HepG2 (cell line): ENCODE results near the gene HYAL1. TPM values are rescaled to one million over a fixed set of nuclear protein-coding genes. Genes with fewer than 3 reads are reported as not detected.

Experiments
- DNMT1 ChIP-seq: sonication (generic); formaldehyde crosslinking; IDR thresholded peaks from 2 replicates; pipeline ENCODE4 v1.5.1; 2020; ENCODE audit warnings: mild to moderate bottlenecking, missing genetic modification reagents
- ELF3 ChIP-seq: IDR thresholded peaks from 2 replicates; pipeline ENCODE4 v1.6.1; 2016; ENCODE audit warnings: missing genetic modification reagents, missing compliant biosample characterization
- ETV5 ChIP-seq: IDR thresholded peaks from 2 replicates; pipeline ENCODE4 v1.6.1; 2018; ENCODE audit warnings: missing biosample characterization, missing genetic modification reagents, inconsistent platforms, borderline replicate concordance
- FOXA1 ChIP-seq, 2 experiments: fragments of 450-650 bp in 1 of 2; sonication (generic) in 1 of 2; formaldehyde crosslinking in 1 of 2; IDR thresholded peaks; 2 replicates each; pipeline versions ENCODE4 v1.4.0 to v1.6.1; 2016 to 2020; ENCODE audit warnings: missing genetic modification reagents in 1 of 2
- HDAC1 ChIP-seq: sonication (generic); formaldehyde crosslinking; IDR thresholded peaks from 2 replicates; pipeline ENCODE4 v1.5.1; 2020; ENCODE audit warnings: mild to moderate bottlenecking, missing genetic modification reagents
- MED1 ChIP-seq: sonication (generic); formaldehyde crosslinking; IDR thresholded peaks from 2 replicates; pipeline ENCODE4 v1.4.0; 2020; ENCODE audit warnings: missing genetic modification reagents
- NR2F6 ChIP-seq, 2 experiments: IDR thresholded peaks; 2 replicates each; pipeline ENCODE4 v1.6.1; 2016; ENCODE audit warnings: antibody characterized with exemption in 1 of 2, mild to moderate bottlenecking in 1 of 2
- POLR2AphosphoS5 ChIP-seq: IDR thresholded peaks from 2 replicates; pipeline ENCODE4 v1.6.1; 2012; ENCODE audit warnings: low read depth, low read length
- SIN3A ChIP-seq: IDR thresholded peaks from 2 replicates; pipeline ENCODE4 v1.6.1; 2011; ENCODE audit warnings: low read depth, mild to moderate bottlenecking, control low read depth, low read length, borderline replicate concordance
- SMYD3 ChIP-seq: sonication (generic); formaldehyde crosslinking; IDR thresholded peaks from 2 replicates; pipeline ENCODE4 v1.8.1; 2023; ENCODE audit warnings: mild to moderate bottlenecking, missing genetic modification reagents
- TARDBP ChIP-seq: sonication (generic); formaldehyde crosslinking; IDR thresholded peaks from 2 replicates; pipeline ENCODE4 v1.8.0; 2022; ENCODE audit warnings: mild to moderate bottlenecking, missing genetic modification reagents
- ZFY ChIP-seq: sonication (generic); formaldehyde crosslinking; IDR thresholded peaks from 2 replicates; pipeline ENCODE4 v1.4.0; 2020; ENCODE audit warnings: missing genetic modification reagents
- ZNF331 ChIP-seq: sonication (generic); formaldehyde crosslinking; IDR thresholded peaks from 2 replicates; pipeline ENCODE4 v1.4.0; 2020; ENCODE audit warnings: missing genetic modification reagents
- ZNF552 ChIP-seq: sonication (generic); formaldehyde crosslinking; IDR thresholded peaks from 2 replicates; pipeline ENCODE4 v1.9.0; 2022; ENCODE audit warnings: missing genetic modification reagents, mild to moderate bottlenecking, borderline replicate concordance
- ZNF776 ChIP-seq: sonication (generic); formaldehyde crosslinking; IDR thresholded peaks from 2 replicates; pipeline ENCODE4 v1.4.0; 2020; ENCODE audit warnings: mild to moderate bottlenecking, missing genetic modification reagents
- polyA plus RNA-seq, 8 experiments: library from polyadenylated mRNA; depleted of rRNA in 3 of 8; stranded (reverse) in 7 of 8; unstranded in 1 of 8; fragments of >200 nt; fragmentation: Illumina TruSeq in 4 of 8; extraction: Trizol in 4 of 8; gene quantifications; 2 replicates each; pipeline versions ENCODE4 v1.2.1 to v1.2.3, GENCODE V29; 2011 to 2016; ENCODE audit warnings: low read depth in 4 of 8, missing spikeins in 1 of 8, mixed read lengths in 1 of 8; ENCODE audit not compliant: insufficient read depth in 1 of 8
- total RNA-seq, 5 experiments: library from RNA; depleted of rRNA; stranded (reverse); fragments of >200 nt; fragmentation: Illumina TruSeq; extraction: Trizol; gene quantifications; 2 replicates each; pipeline ENCODE4 v1.2.3, GENCODE V29; 2016; ENCODE audit warnings: low read depth in 1 of 5
- TF ChIP-seq, protein P1 (sequence below): sonication (generic); formaldehyde crosslinking; IDR thresholded peaks from 2 replicates; pipeline ENCODE4 v1.4.0; 2020; ENCODE audit warnings: low read depth, missing genetic modification reagents
- TF ChIP-seq, protein P2 (sequence below): sonication (generic); formaldehyde crosslinking; IDR thresholded peaks from 2 replicates; pipeline ENCODE4 v1.9.0; 2022; ENCODE audit warnings: low read depth, missing genetic modification reagents
- TF ChIP-seq, protein P3 (sequence below): IDR thresholded peaks from 2 replicates; pipeline ENCODE4 v1.6.1; 2016; ENCODE audit warnings: mild to moderate bottlenecking, missing biosample characterization, missing genetic modification reagents
- TF ChIP-seq, protein P4 (sequence below): sonication (generic); IDR thresholded peaks from 2 replicates; pipeline ENCODE4 v1.6.1; 2016; ENCODE audit warnings: low read depth, borderline replicate concordance
- TF ChIP-seq, protein P5 (sequence below): sonication (generic); formaldehyde crosslinking; conservative IDR thresholded peaks from 2 replicates; pipeline ENCODE4 v1.4.0; 2020; ENCODE audit warnings: missing genetic modification reagents

The HYAL1 gene
- total and polyA plus RNA-seq, 2 of the 13 experiments (the other 11 are each of a cell fraction or from before 2014, with no cell fraction given): 76.5 to 193 TPM

DNA sequence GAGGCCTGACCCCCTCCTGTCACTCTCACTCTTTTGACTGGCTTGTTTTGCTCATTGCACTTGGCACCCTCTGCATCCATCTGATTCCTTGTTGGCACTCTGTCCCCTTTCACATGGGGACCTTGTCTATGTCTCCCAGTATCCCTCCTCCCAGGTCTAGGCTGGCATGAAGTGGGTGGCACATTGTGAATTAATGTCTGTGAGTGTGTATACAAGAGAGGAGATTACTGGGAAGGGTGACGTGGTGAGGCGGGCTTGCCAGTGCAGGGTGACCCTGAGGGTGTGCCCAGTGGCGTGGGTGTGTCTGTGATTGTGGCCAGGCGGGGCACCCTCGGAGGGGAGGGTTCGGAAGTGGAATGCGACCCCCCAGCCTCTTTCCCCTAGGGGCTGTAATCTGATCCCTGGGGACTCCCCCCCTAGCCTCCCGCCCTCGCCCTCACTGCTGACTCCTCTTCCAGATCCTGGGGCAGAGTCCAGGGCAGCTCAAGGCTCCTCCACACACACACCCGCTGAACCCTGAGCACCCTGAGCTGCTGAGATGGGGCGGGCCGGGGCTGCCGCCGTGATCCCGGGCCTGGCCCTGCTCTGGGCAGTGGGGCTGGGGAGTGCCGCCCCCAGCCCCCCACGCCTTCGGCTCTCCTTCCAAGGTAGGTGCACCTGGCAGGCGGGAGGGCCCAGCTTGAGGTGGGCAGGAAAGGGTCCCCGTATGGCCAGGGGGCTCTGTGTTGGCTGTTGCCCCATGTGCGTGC, 34.5 kb downstream of the HYAL1 start, which contains the start of gene SEMA3B (continued):
- TF ChIP-seq, protein P1, sequence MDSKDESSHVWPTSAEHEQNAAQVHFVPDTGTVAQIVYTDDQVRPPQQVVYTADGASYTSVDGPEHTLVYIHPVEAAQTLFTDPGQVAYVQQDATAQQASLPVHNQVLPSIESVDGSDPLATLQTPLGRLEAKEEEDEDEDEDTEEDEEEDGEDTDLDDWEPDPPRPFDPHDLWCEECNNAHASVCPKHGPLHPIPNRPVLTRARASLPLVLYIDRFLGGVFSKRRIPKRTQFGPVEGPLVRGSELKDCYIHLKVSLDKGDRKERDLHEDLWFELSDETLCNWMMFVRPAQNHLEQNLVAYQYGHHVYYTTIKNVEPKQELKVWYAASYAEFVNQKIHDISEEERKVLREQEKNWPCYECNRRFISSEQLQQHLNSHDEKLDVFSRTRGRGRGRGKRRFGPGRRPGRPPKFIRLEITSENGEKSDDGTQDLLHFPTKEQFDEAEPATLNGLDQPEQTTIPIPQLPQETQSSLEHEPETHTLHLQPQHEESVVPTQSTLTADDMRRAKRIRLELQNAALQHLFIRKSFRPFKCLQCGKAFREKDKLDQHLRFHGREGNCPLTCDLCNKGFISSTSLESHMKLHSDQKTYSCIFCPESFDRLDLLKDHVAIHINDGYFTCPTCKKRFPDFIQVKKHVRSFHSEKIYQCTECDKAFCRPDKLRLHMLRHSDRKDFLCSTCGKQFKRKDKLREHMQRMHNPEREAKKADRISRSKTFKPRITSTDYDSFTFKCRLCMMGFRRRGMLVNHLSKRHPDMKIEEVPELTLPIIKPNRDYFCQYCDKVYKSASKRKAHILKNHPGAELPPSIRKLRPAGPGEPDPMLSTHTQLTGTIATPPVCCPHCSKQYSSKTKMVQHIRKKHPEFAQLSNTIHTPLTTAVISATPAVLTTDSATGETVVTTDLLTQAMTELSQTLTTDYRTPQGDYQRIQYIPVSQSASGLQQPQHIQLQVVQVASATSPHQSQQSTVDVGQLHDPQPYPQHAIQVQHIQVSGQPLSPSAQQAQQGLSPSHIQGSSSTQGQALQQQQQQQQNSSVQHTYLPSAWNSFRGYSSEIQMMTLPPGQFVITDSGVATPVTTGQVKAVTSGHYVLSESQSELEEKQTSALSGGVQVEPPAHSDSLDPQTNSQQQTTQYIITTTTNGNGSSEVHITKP: peak; percentile 41; the same call in 1 of the 2 replicates
- TF ChIP-seq, protein P2, sequence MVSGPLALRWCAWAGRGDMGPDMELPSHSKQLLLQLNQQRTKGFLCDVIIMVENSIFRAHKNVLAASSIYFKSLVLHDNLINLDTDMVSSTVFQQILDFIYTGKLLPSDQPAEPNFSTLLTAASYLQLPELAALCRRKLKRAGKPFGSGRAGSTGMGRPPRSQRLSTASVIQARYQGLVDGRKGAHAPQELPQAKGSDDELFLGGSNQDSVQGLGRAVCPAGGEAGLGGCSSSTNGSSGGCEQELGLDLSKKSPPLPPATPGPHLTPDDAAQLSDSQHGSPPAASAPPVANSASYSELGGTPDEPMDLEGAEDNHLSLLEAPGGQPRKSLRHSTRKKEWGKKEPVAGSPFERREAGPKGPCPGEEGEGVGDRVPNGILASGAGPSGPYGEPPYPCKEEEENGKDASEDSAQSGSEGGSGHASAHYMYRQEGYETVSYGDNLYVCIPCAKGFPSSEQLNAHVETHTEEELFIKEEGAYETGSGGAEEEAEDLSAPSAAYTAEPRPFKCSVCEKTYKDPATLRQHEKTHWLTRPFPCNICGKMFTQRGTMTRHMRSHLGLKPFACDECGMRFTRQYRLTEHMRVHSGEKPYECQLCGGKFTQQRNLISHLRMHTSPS (CRISPR knock-in tag): peak; percentile 96
- TF ChIP-seq, protein P3, sequence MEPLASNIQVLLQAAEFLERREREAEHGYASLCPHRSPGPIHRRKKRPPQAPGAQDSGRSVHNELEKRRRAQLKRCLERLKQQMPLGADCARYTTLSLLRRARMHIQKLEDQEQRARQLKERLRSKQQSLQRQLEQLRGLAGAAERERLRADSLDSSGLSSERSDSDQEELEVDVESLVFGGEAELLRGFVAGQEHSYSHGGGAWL (CRISPR knock-in tag): peak; percentile 52; the same call in 1 of the 2 replicates
- TF ChIP-seq SIN3A (peak; percentile 3; the same call in 1 of the 2 replicates), ZNF552 (no peak), NR2F6 (IDR thresholded peaks at IDR 0.05) (peak; percentile 41; the same call in 1 of the 2 replicates), NR2F6 (CRISPR knock-in tag; IDR thresholded peaks at IDR 0.05) (peak; percentile 58; the same call in 1 of the 2 replicates), FOXA1 (IDR thresholded peaks at IDR 0.05) (no peak), FOXA1 (CRISPR knock-in tag; IDR thresholded peaks at IDR 0.05) (peak; percentile 39; the same call in 1 of the 2 replicates), POLR2AphosphoS5 (peak; percentile 74), ZFY (CRISPR knock-in tag) (peak; percentile 40; the same call in 1 of the 2 replicates), ZNF776 (CRISPR knock-in tag) (peak; percentile 71; the same call in 1 of the 2 replicates), HDAC1 (CRISPR knock-in tag) (peak; percentile 27), ZNF331 (CRISPR knock-in tag) (0 out of 2 replicates have a peak, but pooled peaks have one; percentile 10), DNMT1 (no peak), ETV5 (CRISPR knock-in tag) (peak; percentile 44; the same call in 1 of the 2 replicates), ELF3 (CRISPR knock-in tag) (peak; percentile 10; the same call in 1 of the 2 replicates), MED1 (CRISPR knock-in tag) (peak; percentile 37; the same call in 1 of the 2 replicates), SMYD3 (CRISPR knock-in tag) (no peak), TARDBP (CRISPR knock-in tag) (peak; percentile 81)
- TF ChIP-seq, protein P4, sequence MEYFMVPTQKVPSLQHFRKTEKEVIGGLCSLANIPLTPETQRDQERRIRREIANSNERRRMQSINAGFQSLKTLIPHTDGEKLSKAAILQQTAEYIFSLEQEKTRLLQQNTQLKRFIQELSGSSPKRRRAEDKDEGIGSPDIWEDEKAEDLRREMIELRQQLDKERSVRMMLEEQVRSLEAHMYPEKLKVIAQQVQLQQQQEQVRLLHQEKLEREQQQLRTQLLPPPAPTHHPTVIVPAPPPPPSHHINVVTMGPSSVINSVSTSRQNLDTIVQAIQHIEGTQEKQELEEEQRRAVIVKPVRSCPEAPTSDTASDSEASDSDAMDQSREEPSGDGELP: peak; percentile 48; the same call in 1 of the 2 replicates
- TF ChIP-seq, protein P5, sequence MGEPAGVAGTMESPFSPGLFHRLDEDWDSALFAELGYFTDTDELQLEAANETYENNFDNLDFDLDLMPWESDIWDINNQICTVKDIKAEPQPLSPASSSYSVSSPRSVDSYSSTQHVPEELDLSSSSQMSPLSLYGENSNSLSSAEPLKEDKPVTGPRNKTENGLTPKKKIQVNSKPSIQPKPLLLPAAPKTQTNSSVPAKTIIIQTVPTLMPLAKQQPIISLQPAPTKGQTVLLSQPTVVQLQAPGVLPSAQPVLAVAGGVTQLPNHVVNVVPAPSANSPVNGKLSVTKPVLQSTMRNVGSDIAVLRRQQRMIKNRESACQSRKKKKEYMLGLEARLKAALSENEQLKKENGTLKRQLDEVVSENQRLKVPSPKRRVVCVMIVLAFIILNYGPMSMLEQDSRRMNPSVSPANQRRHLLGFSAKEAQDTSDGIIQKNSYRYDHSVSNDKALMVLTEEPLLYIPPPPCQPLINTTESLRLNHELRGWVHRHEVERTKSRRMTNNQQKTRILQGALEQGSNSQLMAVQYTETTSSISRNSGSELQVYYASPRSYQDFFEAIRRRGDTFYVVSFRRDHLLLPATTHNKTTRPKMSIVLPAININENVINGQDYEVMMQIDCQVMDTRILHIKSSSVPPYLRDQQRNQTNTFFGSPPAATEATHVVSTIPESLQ (CRISPR knock-in tag): no peak
